ENCODE results near the gene ZNF189.
"Not testable (repeated sequence)": the region's sequence is repeated elsewhere in the genome, so short reads cannot be mapped to it uniquely, and the experiment has no call there.

The ZNF189 gene

DNA sequence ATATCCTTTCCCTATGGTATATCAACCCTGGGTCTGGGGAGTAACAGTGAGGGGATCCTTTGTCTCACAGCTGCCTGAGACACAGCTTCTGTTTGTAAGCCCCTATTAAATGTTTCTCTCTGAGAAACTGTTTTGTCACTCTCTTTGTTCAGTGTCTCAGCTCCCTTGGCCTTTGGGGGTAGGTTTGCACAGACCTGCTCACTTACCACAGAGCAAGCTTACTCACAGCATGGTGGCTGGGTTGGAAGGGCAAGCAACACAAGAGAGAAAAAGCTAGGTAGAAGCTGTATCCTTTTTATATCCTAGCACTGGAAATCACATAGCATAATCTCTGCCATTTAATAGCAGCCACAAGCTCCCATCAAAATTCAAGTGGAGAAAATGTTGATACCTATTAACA is 18.4 kb upstream of the ZNF189 start:
- DNase-seq (ENCODE audit: low read depth in 3 of 3), result no peak

DNA sequence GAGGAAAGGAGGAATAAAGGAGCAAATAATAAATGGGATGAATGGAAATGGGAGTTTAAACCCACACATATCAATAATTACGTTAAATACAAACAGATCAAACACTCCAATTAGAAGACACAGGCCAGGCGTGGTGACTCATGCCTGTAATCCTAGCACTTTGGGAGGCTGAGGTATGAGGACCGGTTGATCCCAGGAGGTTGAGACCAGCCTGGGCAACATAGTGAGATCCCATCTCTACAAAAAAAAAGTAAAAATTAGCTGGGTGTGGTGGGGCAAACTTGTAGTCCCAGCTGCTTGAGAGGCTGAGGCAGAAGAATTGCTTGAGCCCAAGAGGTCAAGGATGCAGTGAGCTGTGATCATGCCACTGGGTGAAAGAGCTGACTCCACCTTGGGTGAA is 17.5 kb upstream of the ZNF189 start:
- DNase-seq (ENCODE audit: low read depth in 3 of 3), result no peak

DNA sequence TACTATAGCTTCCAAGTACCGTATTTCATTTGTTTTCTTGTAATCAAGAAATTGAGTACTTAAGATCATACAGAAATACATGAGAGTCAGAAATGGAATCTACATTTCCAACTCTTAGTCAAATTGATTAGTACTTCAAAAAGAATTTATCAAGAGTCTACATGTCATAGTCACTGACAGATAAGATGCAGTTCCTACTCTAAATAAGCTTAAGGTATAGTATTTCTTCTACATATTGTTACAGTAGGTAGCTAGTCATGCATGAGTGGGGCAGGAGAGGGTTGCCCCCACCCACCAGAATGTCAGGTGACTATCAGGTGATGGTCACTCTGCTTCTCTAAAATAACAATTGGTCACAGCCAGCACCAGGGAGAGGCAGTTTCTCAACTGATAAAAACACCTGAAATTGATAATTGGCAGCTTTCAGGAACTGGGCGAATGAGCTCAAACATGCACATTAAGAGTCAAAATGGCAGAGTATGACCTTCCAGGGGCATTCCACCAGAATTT is 16.8 kb upstream of the ZNF189 start:
- DNase-seq (ENCODE audit: low read depth in 3 of 3), result no peak

DNA sequence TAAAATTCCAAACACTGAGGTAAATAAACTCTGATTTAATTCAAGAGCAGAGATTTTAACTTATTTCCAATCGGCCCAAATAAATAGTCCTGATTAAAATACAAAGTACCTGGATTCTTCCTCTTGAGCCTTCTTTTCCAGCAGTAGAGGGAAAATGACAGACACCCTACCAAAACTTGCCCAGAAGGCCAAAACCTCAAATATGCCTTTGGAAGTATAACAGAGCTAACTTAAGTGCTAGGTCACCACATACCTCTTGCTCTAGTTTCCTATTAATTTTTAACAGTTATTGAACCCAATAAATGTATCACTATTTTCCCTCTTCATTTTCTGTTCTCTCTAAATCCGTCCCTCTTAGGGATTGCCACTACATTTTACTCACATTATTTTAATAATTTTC is 15.3 kb upstream of the ZNF189 start:
- DNase-seq (ENCODE audit: low read depth in 3 of 3), result no peak

DNA sequence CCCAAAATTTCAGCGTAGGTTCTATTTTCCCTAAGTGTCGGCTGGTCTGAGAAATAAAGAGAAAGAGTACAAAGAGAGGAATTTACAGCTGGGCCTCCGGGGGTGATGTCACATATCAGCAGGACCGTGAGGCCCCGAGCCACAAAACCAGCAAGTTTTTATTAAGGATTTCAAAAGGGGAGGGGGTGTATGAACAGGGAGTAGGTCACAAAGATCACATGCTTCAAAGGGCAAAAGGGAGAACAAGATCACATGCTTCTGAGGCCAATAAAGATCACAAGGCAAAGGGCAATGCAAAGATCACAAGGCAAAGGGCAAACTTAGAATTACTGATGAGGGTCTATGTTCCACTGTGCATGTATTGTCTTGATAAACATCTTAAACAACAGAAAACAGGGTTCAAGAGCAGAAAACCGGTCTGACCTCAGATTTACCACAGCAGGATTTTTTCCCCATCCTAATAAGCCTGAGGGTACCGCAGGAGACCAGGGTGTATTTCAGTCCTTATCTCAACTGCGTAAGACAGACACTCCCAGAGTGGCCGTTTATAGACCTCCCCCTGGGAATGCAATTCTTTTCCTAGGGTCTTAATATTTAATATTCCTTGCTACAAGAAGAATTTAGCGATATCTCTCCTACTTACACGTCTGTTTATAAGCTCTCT is 13.6 kb upstream of the ZNF189 start, which contains the start of gene BAAT:
Gene BAAT, minus strand, starts transcription at position 134 of the 664 bp plus-strand sequence. CDS start 13,602 bp downstream, outside the sequence.
- not testable (repeated sequence) for DNase-seq (ENCODE audit: low read depth in 3 of 3)

DNA sequence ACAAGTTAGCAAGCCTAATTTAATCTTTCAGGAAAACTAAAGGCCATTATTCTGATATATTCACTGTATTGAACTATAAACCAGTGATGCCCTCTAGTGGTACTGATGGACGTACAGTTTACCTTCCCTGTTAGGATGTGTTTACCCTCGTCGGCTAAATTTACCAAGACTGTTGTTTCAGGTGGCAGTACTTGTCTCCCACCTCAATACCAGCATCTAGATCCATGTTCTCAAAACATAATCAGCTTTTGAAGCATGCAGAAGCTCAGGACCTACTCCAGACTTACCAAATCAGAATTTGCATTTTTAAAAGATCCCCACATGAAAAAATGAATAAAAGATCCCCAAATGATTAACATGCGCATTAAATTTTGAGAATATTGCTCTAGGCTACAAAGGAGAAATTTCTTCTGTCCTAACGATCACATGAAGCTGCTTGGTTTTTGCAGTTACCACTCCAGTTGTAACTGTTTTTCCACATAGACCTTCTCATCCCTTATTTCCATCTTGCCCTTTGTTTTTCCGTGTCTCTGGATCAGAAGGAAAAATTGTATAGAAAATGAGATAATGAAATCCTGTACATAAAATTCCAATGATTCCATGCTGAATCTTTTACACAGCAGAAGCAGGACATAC is 10.7 kb upstream of the ZNF189 start:
- no peak for DNase-seq (ENCODE audit: low read depth in 3 of 3)

DNA sequence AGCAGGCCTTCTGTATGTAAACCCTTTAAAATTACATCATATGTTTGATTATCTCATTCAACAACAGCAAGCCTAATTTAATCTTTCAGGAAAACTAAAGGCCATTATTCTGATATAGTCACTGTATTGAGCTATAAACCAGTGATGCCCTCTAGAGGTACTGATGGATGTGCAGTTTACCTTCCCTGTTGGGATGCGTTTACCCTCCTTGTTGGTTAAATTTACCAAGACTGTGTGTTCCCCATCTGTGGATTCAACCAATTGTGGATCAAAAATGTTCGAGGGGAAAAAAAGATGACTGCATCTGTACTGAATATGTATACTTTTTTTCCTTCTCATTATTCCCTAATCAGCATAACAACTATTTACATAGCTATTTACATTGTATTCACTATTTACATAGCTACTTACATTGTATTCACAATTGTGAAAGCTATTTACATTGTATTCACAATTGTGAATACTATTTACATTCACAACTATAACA is 10.1 kb upstream of the ZNF189 start:
- DNase-seq (ENCODE audit: low read depth in 3 of 3), result no peak

DNA sequence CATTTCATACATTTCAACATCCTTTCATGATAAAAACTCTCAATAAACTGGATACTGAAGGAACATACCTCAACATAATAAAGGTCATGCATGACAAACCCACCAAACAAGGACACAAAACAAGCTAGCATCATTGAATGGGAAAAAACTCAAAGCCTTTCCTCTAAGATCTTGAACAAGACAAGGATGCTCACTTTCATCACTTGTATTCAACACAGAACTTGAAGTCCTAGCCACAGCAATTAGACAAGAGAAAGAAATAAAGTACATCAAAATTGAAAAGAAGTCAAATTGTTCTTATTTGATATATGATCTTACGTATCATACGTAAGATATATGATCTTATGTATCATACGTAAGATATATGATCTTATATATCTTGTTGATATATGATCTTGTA is 5.5 kb upstream of the ZNF189 start:
- no peak for DNase-seq (ENCODE audit: low read depth in 3 of 3)

DNA sequence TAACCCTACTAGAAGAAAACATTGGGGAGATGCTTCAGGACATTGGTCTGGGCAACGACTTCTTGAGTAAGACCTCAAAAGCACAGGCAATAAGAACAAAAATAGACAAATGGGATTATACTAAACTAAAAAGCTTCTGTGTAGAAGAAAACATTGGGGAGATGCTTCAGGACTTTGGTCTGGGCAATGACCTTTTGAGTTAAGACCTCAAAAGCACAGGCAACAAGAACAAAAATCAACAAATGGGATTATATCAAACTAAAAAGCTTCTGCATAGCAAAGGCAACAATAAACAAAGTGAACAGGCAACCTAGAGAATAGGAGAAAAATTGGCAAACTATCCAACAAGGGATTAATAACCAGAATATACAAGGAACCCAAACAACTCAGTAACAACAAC is 4.0 kb upstream of the ZNF189 start:
- DNase-seq (ENCODE audit: low read depth in 3 of 3), result no peak

DNA sequence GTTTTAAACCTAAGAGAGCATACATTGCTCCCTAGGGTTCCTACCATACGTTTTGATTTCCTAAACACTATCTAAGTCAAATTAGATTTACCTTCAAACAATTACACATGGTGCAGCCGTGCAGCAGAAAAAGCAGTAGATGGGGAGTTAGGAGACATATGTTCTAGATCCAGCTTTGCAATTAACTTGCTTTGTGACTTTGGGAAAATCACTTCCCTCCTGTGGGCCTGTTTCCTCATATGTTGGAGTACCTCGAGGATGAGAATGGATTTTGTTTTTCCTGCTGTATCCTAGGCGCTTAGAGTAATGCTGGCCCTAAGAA is 944 bp upstream of the ZNF189 start:
- DNase-seq (ENCODE audit: low read depth in 3 of 3), result no peak

DNA sequence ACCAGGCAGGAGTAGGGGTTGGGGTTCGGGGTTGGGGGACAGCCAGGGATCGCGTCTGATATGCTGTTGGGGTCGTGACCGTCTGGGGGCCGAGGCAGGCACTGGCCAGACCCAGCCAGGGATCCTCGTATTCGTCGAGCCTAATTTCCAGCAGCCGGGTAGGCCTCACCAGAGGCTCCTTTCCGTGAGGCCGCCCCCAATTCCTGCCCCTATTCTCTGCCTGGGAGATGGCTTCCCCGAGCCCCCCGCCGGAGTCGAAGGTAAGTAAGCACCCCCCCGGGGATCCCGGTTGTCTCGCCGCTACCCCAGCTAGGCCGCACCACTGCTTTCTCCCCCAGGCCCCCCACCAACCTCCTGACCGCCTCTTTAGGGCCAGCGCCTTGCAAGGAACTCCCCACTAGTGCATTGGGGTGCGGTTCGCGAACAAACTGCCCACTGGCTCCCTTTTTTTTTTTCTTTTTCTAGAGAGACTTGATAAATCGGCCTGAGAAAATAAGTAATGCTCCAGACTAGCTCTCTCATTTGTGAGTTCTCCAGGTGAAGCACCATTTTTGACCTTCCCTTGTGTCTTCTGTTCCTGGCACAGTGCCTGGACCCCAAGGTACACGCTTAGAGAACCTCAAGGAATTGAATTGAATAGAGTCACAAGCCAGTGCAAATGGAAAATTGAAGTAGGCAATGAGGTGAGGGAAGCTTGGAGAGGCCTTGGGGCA is 435 bp downstream of the ZNF189 start:
- DNase-seq (ENCODE audit: low read depth in 3 of 3), result no peak

DNA sequence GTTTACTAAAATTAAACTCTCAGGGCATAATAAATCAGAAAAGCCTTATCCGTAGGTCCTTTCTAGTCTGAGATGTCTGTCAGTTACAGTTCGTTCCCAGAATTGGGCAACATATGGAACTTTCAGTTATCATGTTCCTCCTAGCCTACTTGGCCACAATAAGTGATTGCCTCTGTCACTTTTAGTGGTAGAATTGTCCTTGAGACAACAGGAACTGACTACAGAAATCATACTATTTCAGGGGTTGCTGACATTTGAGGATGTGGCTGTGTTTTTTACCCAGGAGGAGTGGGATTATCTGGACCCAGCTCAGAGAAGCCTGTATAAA is 956 bp downstream of the ZNF189 start:
- no peak for DNase-seq (ENCODE audit: low read depth in 3 of 3)

DNA sequence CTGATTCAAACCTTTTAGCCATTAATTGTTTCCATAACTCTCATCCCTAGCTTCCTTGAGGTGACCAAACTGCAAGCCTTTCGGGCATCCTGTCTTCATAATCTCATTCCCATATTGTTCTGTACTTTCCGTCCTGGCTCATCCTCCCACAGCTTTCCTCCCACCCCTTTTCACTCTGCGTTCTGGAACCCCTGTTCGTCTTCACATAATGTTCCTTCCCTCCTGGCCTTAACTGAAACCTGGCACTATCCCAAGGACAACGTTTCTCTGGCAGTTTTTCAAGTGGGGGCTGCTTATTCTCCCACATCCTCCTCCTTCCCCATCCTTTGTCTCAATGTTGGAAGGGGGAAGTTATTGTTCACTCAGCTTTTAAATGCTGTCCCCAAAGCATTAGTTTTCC is 1.5 kb downstream of the ZNF189 start:
- DNase-seq (ENCODE audit: low read depth in 3 of 3), result no peak

DNA sequence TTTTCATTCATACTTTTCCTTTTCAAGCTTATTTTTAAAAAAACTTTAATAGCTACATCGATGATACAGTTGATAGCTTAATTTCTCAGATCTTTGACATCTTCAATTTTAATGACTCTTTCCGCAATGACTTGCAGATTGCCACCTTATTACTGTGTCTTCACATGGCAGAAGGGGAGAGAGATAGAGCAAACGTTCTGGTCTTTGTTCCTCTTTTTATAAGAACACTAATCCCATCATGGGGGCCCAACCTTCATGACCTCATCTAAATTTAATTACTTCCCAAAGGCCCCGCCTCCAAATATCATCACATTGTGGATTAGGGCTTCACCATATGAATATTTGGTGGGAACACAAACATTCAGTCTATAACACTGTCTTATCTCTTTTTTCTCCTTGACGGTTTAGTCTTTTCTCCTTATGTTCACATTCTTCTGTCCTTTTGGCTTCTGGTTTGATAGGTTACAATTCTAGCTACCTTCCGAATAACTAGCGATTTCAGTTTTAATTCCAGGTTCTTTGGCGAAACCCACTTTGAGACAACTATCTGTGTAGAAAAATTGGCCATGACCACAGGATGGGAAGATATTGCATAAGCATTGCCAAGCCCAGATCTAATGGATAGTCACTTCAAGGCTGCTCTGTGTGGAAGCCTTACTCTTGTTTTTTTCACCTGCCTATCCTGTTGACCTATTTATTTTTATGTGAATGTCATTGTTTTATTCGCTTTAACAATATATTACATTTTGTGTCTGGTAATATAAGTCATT is 5.0 kb downstream of the ZNF189 start:
- DNase-seq (ENCODE audit: low read depth in 3 of 3), result no peak

DNA sequence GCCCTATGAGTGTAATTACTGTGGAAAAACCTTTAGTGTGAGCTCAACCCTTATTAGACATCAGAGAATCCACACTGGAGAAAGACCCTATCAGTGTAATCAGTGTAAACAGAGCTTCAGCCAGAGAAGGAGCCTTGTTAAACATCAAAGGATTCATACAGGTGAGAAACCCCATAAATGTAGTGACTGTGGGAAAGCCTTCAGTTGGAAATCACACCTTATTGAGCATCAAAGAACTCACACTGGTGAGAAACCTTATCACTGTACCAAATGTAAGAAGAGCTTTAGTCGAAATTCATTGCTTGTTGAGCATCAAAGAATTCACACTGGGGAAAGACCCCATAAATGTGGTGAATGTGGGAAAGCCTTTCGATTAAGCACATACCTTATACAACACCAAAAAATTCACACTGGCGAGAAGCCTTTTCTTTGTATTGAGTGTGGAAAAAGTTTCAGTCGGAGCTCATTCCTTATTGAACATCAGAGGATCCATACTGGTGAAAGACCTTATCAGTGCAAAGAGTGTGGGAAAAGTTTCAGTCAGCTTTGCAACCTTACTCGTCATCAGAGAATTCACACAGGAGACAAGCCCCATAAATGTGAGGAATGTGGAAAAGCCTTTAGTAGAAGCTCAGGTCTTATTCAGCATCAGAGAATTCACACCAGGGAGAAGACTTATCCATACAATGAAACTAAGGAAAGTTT is 9.9 kb downstream of the ZNF189 start:
- DNase-seq (ENCODE audit: low read depth in 3 of 3), result no peak

DNA sequence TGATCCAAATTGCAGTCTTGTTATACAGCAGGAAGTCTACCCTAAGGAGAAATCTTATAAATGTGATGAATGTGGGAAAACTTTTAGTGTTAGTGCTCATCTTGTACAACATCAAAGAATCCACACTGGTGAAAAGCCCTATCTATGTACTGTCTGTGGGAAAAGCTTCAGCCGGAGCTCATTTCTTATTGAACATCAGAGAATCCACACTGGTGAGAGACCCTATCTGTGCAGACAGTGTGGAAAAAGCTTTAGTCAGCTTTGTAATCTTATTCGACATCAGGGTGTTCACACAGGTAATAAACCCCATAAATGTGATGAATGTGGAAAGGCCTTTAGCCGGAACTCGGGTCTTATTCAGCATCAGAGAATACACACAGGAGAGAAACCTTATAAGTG is 10.4 kb downstream of the ZNF189 start:
- no peak for DNase-seq (ENCODE audit: low read depth in 3 of 3)

DNA sequence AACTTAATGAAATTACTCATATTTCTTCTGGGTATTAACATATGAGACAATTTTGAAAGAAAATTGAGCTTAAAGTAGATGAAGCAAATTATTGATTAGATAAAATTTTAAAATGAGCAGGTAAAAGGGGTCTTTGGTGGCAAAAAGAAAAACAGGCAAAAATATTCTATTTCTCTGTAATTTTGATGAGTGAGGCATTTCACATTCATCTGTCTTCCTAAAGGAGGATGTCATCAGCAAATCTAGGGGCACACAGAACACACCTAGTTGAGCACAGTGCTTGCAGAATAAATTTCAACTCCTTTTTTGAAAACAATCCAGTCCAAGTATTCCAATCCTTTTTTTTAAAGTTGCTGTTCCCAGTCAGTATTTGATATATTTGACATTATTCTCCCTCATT is 16.2 kb downstream of the ZNF189 start:
- DNase-seq (ENCODE audit: low read depth in 3 of 3), result no peak

DNA sequence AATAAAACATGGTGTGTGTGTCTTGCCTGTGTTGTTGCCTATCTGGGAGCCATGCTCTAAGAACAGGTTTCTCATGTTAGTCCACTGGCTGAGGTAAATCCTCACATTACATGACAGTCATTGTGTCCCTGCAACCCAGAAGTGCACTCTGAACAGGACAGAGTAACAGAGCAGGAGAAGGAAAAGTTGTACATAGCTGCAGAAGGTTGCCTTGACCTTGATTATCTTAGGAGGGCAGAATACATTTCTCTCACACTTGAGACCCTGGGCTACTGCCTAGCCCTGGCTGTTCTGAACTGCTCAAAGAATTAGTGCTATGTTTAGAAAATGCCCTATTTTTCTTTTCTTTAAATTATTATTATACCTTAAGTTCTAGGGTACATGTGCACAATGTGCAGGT is 16.9 kb downstream of the ZNF189 start:
- no peak for DNase-seq (ENCODE audit: low read depth in 3 of 3)

DNA sequence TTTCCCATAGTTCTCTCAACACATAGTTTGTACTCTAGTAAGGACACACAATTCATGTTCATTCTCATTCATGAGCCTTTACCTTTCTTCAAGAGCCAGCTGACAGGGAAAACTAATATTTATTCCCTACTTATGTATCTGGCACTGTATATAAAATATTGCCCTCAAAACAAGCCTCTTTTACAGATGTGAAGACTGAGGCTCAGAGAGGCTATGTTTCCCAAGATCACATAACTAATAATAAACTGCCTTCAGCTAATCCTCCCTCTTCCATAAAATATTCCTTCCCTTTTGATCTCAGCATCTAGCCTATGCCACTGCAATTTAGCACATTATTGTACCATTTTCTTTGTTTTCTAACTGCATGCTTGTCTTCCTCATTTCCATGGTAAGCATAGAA is 18.7 kb downstream of the ZNF189 start:
- no peak for DNase-seq (ENCODE audit: low read depth in 3 of 3)

DNA sequence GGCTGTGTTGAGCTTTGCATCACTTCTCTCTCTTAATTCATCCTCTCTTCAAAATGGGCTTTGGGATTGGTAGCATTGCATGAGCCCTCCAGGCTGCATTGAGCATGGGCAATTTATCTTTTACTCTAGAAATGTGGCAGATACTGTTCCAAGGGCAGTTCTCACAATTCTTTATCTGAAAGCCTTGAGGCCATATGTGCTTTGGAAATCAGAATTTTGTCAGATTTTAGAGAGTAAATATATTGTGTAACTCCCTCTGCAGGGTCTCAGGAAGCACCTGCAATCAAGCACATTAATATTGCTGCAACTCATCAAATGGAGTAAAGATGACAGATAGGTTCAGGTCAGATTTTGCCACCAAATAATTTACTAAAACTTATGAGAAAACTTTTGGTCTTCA is 19.3 kb downstream of the ZNF189 start:
- no peak for DNase-seq (ENCODE audit: low read depth in 3 of 3)

DNA sequence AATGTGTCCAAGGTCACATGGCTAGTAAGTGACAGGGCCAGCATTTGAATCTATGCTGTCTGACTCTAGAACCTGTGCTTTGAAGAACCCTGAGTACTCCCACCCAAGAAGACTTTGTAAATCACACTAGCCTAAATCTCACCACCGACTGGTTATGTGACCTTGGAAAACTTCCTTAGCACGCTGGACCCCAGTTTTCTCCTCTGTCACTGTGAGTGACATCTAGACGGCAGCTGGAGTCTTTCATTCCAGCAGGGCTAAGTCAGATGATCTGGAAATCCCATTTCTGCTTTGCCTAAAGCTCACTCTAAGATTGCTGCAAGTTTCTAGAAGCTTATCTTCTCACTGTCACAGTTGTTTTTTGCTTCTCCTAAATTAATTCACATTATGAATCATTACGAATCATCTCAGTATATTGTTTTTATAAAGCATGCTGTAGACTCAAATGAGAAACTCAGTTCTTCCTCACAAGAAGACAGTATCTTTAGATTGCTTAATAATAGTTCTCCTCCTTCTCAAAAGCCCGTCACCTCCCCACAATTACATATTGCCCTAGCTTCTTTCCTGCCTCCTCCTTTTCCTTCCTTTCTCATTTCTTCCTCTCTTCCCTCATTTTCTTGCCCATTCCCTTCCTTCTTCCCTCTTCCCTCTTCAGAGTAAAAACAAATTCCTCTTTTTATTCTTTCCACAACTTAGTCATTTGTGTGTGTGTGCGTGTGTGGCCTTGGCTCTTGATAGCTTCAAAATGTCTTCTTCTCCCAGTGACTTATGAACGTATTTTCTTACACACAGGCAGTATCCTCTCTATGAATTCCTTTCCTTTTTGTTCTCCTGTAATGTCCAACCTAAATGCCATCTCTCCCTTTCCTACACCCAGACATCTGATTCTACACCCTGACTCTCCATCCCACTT is 20.1 kb downstream of the ZNF189 start:
- no peak for DNase-seq (ENCODE audit: low read depth in 3 of 3)
